ENCODE data around the gene ADAM15. TPM values are rescaled to one million over a fixed set of nuclear protein-coding genes. Genes with fewer than 3 reads are reported as not detected.

ADAM15 gene
- total and polyA plus RNA-seq, 4 donors = 10.8 to 26.8 (median 17.5) TPM

GRCh38 chr1:155079210-155079486 lies 28.0 kb downstream of the ADAM15 start:
- Histone ChIP-seq H3K9me3 (ENCODE audit: control insufficient read depth in 4 of 4, low read length in 3 of 4) (no peaks in the 10 kb centered on the region), H3K4me3 (ENCODE audit: low read depth in 1 of 3, low read length in 3 of 3) (peak overlapping the region in 1 of 3 donors; percentile 40), H3K27me3 (ENCODE audit: control insufficient read depth in 4 of 4, insufficient read depth in 4 of 4, low read length in 3 of 4) (peaks cover 0 to 21% (median 8%) of the 10 kb centered on the region in 4 donors), H3K4me1 (ENCODE audit: control insufficient read depth in 4 of 4, insufficient read depth in 4 of 4, low read length in 3 of 4) (peaks cover 17 to 40% (median 34%) of the 10 kb centered on the region in 4 donors), H3K27ac (ENCODE audit: low read depth in 1 of 2, low read length in 2 of 2) (no peak overlapping the region), H3K9ac (ENCODE audit: low read depth in 1 of 2, low read length in 2 of 2) (no peak overlapping the region), H3K36me3 (ENCODE audit: control insufficient read depth in 4 of 4, insufficient read depth in 3 of 4, low read depth in 1 of 4, low read length in 3 of 4) (no peaks in the 10 kb centered on the region)
- TF ChIP-seq RXRA (IDR thresholded peaks at IDR 0.05) (no peak), ZBTB33 (IDR thresholded peaks at IDR 0.05) (no peak), EGR1 (IDR thresholded peaks at IDR 0.05; ENCODE audit: low read depth in 2 of 2) (no peak), YY1 (IDR thresholded peaks at IDR 0.05) (no peak), ATF3 (IDR thresholded peaks at IDR 0.05) (no peak), REST (IDR thresholded peaks at IDR 0.05) (no peak)
- WGBS = 4% methylated on average over 10 of the region's 10 CpGs
- no peak for DNase-seq (ENCODE audit: low spot score)

GRCh38 chr1:155079487-155080311 lies 28.6 kb downstream of the ADAM15 start:
- Histone ChIP-seq H3K4me1 (ENCODE audit: control insufficient read depth in 4 of 4, insufficient read depth in 4 of 4, low read length in 3 of 4) (peaks cover 21 to 45% (median 37%) of the 10 kb centered on the region in 4 donors), H3K9me3 (ENCODE audit: control insufficient read depth in 4 of 4, low read length in 3 of 4) (no peaks in the 10 kb centered on the region), H3K27ac (ENCODE audit: low read depth in 1 of 2, low read length in 2 of 2) (no peak overlapping the region), H3K9ac (ENCODE audit: low read depth in 1 of 2, low read length in 2 of 2) (no peak overlapping the region), H3K36me3 (ENCODE audit: control insufficient read depth in 4 of 4, insufficient read depth in 3 of 4, low read depth in 1 of 4, low read length in 3 of 4) (no peaks in the 10 kb centered on the region), H3K27me3 (ENCODE audit: control insufficient read depth in 4 of 4, insufficient read depth in 4 of 4, low read length in 3 of 4) (peaks cover 0 to 21% (median 8%) of the 10 kb centered on the region in 4 donors), H3K4me3 (ENCODE audit: low read depth in 1 of 3, low read length in 3 of 3) (peak overlapping the region in 1 of 3 donors; percentile 40)
- DNase-seq (ENCODE audit: low spot score) = no peak
- WGBS = 2% methylated on average over 67 of the region's 67 CpGs
- TF ChIP-seq MAX (IDR thresholded peaks at IDR 0.05) (no peak), FOXA2 (IDR thresholded peaks at IDR 0.05) (no peak), RAD21 (IDR thresholded peaks at IDR 0.05) (no peak), NR2F2 (IDR thresholded peaks at IDR 0.05) (no peak), FOXA1 (IDR thresholded peaks at IDR 0.05) (no peak), HNF4G (IDR thresholded peaks at IDR 0.05) (no peak), RXRA (IDR thresholded peaks at IDR 0.05) (no peak), ZBTB33 (IDR thresholded peaks at IDR 0.05) (no peak), YY1 (IDR thresholded peaks at IDR 0.05) (no peak), REST (IDR thresholded peaks at IDR 0.05) (no peak), ATF3 (IDR thresholded peaks at IDR 0.05) (no peak)
